Body of pancreas (tissue), 4 donors: ENCODE results near the gene BAZ2B.

Experiments
- CTCF ChIP-seq, 7 experiments: fragments of 450-650 bp in 4 of 7; fragments of 200-600 bp in 3 of 7; sonication (generic) in 3 of 7; IDR thresholded peaks; one replicate each; pipeline ENCODE4 v1.5.1; 2016 to 2019; ENCODE audit warnings: antibody characterized with exemption in 7 of 7
- POLR2A ChIP-seq, 3 donors: fragments of 450-650 bp; IDR thresholded peaks; one replicate each; pipeline ENCODE4 v1.6.1; 2016; ENCODE audit warnings: antibody characterized with exemption in 3 of 3, mild to moderate bottlenecking in 2 of 3

- no peak for TF ChIP-seq CTCF (IDR thresholded peaks at IDR 0.05)
- no peak for TF ChIP-seq POLR2A (IDR thresholded peaks at IDR 0.05)
Measured at GRCh38 chr2:159513745-159514144, 102.6 kb downstream of the BAZ2B start.
